SU-DHL-6 (cell line): Measurements from ENCODE around the gene CFAP99.

Experiments
- EZH2phosphoT487 ChIP-seq: fragments of 200-600 bp; sonication (generic), shearing (Covaris generic); conservative IDR thresholded peaks from 2 replicates; pipeline ENCODE4 v1.6.1; 2018; ENCODE audit warnings: mild to moderate bottlenecking, antibody characterized with exemption, low read length, moderate library complexity, mixed read lengths
- TF ChIP-seq, protein P1 (sequence below): fragments of 200-600 bp; sonication (generic); IDR thresholded peaks from one replicate; pipeline ENCODE4 v1.5.1; 2017; ENCODE audit warnings: antibody characterized with exemption, mild to moderate bottlenecking, low read length, moderate library complexity; ENCODE audit not compliant: insufficient read depth, poor library complexity, severe bottlenecking

GRCh38 chr4:2445130-2445529 lies 26.4 kb downstream of the CFAP99 start:
- TF ChIP-seq, protein P1, sequence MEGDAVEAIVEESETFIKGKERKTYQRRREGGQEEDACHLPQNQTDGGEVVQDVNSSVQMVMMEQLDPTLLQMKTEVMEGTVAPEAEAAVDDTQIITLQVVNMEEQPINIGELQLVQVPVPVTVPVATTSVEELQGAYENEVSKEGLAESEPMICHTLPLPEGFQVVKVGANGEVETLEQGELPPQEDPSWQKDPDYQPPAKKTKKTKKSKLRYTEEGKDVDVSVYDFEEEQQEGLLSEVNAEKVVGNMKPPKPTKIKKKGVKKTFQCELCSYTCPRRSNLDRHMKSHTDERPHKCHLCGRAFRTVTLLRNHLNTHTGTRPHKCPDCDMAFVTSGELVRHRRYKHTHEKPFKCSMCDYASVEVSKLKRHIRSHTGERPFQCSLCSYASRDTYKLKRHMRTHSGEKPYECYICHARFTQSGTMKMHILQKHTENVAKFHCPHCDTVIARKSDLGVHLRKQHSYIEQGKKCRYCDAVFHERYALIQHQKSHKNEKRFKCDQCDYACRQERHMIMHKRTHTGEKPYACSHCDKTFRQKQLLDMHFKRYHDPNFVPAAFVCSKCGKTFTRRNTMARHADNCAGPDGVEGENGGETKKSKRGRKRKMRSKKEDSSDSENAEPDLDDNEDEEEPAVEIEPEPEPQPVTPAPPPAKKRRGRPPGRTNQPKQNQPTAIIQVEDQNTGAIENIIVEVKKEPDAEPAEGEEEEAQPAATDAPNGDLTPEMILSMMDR = no peak
- no peak for TF ChIP-seq EZH2phosphoT487
